Measurements from ENCODE around the gene HOXC13. TPM values are rescaled to one million over a fixed set of nuclear protein-coding genes. Genes with fewer than 3 reads are reported as not detected.
A peak's percentile ranks its signal among the peaks of the same experiment; 100 is the strongest.

HOXC13 gene
- total RNA-seq, 2 donors from 2014 or later: not detected

- Mint-ChIP-seq H3K36me3 (ENCODE audit: low read depth) (no peaks in the 10 kb centered on the region), H3K9me3 (peaks cover under 1% of the 10 kb centered on the region), H3K4me1 (peaks cover 6% of the 10 kb centered on the region), H3K4me3 (peak overlapping the region; percentile 16), H3K27ac (no peak overlapping the region), H3K27me3 (ENCODE audit: insufficient read depth) (peaks cover 100% of the 10 kb centered on the region)
- H3K36me3 ChIP-seq (ENCODE audit: control insufficient read depth, insufficient read depth, low read length): no peaks in the 10 kb centered on the region
- TF ChIP-seq CTCF (conservative IDR thresholded peaks at IDR 0.05): no peak
- H3K27me3 ChIP-seq (ENCODE audit: control insufficient read depth, insufficient read depth, low read length, poor library complexity, severe bottlenecking): peaks cover 100% of the 10 kb centered on the region
- H3K27ac ChIP-seq (ENCODE audit: low read depth, low read length): no peak overlapping the region
- peak; percentile 83 for DNase-seq
- 0 to 2% methylated on average over 3 to 15 of the region's 15 CpGs for WGBS, 2 experiments (ENCODE audit: insufficient coverage in 1 of 2, insufficient read length in 1 of 2)
- H3K9me3 ChIP-seq (ENCODE audit: control insufficient read depth, low read length): no peaks in the 10 kb centered on the region
- H3K4me3 ChIP-seq (ENCODE audit: low read length): no peak overlapping the region
- no peak overlapping the region for H3K9ac ChIP-seq (ENCODE audit: extremely low read depth, low read length, poor library complexity, severe bottlenecking)
- no peaks in the 10 kb centered on the region for H3K4me1 ChIP-seq (ENCODE audit: control insufficient read depth, insufficient read depth, low read length)
These were observed 27.4 kb downstream of the HOXC13 start for GRCh38 chr12:53966085-53966384.

- Mint-ChIP-seq H3K9me3 (peaks cover 2% of the 10 kb centered on the region), H3K36me3 (ENCODE audit: low read depth) (no peaks in the 10 kb centered on the region), H3K4me3 (peak overlapping the region; percentile 16), H3K27ac (no peak overlapping the region), H3K27me3 (ENCODE audit: insufficient read depth) (peaks cover 100% of the 10 kb centered on the region), H3K4me1 (peaks cover 6% of the 10 kb centered on the region)
- H3K27me3 ChIP-seq (ENCODE audit: control insufficient read depth, insufficient read depth, low read length, poor library complexity, severe bottlenecking): peaks cover 100% of the 10 kb centered on the region
- WGBS, 2 experiments (ENCODE audit: insufficient coverage in 1 of 2, insufficient read length in 1 of 2): 5 to 7% methylated on average over 29 to 36 of the region's 36 CpGs
- no peaks in the 10 kb centered on the region for H3K36me3 ChIP-seq (ENCODE audit: control insufficient read depth, insufficient read depth, low read length)
- H3K4me3 ChIP-seq (ENCODE audit: low read length): no peak overlapping the region
- H3K9me3 ChIP-seq (ENCODE audit: control insufficient read depth, low read length): no peaks in the 10 kb centered on the region
- TF ChIP-seq CTCF (conservative IDR thresholded peaks at IDR 0.05): no peak
- no peak for DNase-seq
- H3K9ac ChIP-seq (ENCODE audit: extremely low read depth, low read length, poor library complexity, severe bottlenecking): no peak overlapping the region
- H3K4me1 ChIP-seq (ENCODE audit: control insufficient read depth, insufficient read depth, low read length): no peaks in the 10 kb centered on the region
- no peak overlapping the region for H3K27ac ChIP-seq (ENCODE audit: low read depth, low read length)
These were observed 27.9 kb downstream of the HOXC13 start for GRCh38 chr12:53966385-53967133.

GRCh38 chr12:53967421-53967925, 28.8 kb downstream of the HOXC13 start:
- TF ChIP-seq CTCF (conservative IDR thresholded peaks at IDR 0.05): no peak
- Mint-ChIP-seq H3K27me3 (ENCODE audit: insufficient read depth) (peaks cover 100% of the 10 kb centered on the region), H3K9me3 (peaks cover 2% of the 10 kb centered on the region), H3K4me1 (peaks cover 6% of the 10 kb centered on the region), H3K27ac (no peak overlapping the region), H3K36me3 (ENCODE audit: low read depth) (no peaks in the 10 kb centered on the region), H3K4me3 (no peak overlapping the region)
- no peak for DNase-seq
- Histone ChIP-seq H3K27ac (ENCODE audit: low read depth, low read length) (no peak overlapping the region), H3K9me3 (ENCODE audit: control insufficient read depth, low read length) (no peaks in the 10 kb centered on the region), H3K27me3 (ENCODE audit: control insufficient read depth, insufficient read depth, low read length, poor library complexity, severe bottlenecking) (peaks cover 100% of the 10 kb centered on the region), H3K36me3 (ENCODE audit: control insufficient read depth, insufficient read depth, low read length) (no peaks in the 10 kb centered on the region), H3K9ac (ENCODE audit: extremely low read depth, low read length, poor library complexity, severe bottlenecking) (no peak overlapping the region), H3K4me1 (ENCODE audit: control insufficient read depth, insufficient read depth, low read length) (no peaks in the 10 kb centered on the region), H3K4me3 (ENCODE audit: low read length) (no peak overlapping the region)
- 8 to 18% methylated on average over 3 to 5 of the region's 5 CpGs for WGBS, 2 experiments (ENCODE audit: insufficient coverage in 1 of 2, insufficient read length in 1 of 2)

All from endodermal cell (in vitro differentiated cells).